ENCODE measurements around the gene TFAP2C.

TFAP2C gene

DNA sequence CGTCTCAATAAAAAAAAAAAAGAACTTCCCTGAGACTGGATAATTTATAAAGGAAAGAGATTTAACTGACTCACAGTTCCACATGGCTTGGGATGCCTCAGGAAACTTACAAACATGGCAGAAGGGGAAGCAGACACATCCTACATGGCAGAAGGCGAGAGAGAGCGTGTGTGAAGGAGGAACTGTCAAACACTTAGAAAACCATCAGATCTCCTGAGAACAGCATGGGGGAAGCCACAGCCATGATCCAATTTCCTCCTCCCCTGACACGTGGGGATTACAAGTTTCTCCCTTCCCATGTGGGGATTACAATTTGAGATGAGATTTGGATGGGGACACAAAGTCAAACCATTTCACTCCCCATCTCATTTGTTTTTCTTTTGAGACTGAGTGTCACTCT is 46.6 kb upstream of the TFAP2C start:
- H3K27ac ChIP-seq (replicated peaks), result no peak overlapping the region
- DNase-seq (ENCODE audit: low read depth in 1 of 2, low spot score in 1 of 2), result peak; percentile 15 to 30
- TF ChIP-seq SPI1 (IDR thresholded peaks at IDR 0.05; ENCODE audit: borderline replicate concordance, low read depth), result peak; percentile 20; the same call in 1 of the 2 replicates
- TF ChIP-seq, protein P1, sequence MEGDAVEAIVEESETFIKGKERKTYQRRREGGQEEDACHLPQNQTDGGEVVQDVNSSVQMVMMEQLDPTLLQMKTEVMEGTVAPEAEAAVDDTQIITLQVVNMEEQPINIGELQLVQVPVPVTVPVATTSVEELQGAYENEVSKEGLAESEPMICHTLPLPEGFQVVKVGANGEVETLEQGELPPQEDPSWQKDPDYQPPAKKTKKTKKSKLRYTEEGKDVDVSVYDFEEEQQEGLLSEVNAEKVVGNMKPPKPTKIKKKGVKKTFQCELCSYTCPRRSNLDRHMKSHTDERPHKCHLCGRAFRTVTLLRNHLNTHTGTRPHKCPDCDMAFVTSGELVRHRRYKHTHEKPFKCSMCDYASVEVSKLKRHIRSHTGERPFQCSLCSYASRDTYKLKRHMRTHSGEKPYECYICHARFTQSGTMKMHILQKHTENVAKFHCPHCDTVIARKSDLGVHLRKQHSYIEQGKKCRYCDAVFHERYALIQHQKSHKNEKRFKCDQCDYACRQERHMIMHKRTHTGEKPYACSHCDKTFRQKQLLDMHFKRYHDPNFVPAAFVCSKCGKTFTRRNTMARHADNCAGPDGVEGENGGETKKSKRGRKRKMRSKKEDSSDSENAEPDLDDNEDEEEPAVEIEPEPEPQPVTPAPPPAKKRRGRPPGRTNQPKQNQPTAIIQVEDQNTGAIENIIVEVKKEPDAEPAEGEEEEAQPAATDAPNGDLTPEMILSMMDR (IDR thresholded peaks at IDR 0.05; ENCODE audit: insufficient read depth, low read length), result no peak
- no peaks in the 10 kb centered on the region for H3K27me3 ChIP-seq (ENCODE audit: insufficient read depth, poor library complexity, severe bottlenecking)
- H3K4me3 ChIP-seq (replicated peaks; ENCODE audit: insufficient read depth, low read length), result no peak overlapping the region

DNA sequence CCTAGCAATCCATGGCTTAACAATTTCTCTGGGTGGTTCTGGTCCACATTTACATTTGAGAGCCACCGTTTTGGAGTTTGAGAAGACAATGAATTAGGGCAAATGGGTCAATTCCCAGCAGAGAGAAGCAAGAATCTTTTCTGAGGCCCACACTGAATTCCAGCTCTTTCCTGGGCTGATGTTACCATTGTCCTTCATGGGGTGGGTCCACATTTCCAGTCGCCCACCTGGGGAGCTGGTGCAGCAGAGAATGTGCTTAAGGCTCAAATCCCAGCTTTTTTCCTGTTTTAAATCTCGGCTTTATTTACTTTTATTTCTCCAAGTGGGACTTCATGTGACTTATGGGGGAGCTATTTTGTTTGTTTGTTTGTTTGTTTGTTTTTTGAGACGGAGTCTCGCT is 44.2 kb upstream of the TFAP2C start:
- Histone ChIP-seq H3K27me3 (ENCODE audit: insufficient read depth, poor library complexity, severe bottlenecking) (no peaks in the 10 kb centered on the region), H3K27ac (replicated peaks) (no peak overlapping the region), H3K4me3 (replicated peaks; ENCODE audit: insufficient read depth, low read length) (no peak overlapping the region)
- no peak for DNase-seq (ENCODE audit: low read depth in 1 of 2, low spot score in 1 of 2)
- no peak for TF ChIP-seq SPI1 (IDR thresholded peaks at IDR 0.05; ENCODE audit: borderline replicate concordance, low read depth)
- TF ChIP-seq POLR2AphosphoS5 (IDR thresholded peaks at IDR 0.05; ENCODE audit: low read depth), result no peak
- TF ChIP-seq, protein P2, sequence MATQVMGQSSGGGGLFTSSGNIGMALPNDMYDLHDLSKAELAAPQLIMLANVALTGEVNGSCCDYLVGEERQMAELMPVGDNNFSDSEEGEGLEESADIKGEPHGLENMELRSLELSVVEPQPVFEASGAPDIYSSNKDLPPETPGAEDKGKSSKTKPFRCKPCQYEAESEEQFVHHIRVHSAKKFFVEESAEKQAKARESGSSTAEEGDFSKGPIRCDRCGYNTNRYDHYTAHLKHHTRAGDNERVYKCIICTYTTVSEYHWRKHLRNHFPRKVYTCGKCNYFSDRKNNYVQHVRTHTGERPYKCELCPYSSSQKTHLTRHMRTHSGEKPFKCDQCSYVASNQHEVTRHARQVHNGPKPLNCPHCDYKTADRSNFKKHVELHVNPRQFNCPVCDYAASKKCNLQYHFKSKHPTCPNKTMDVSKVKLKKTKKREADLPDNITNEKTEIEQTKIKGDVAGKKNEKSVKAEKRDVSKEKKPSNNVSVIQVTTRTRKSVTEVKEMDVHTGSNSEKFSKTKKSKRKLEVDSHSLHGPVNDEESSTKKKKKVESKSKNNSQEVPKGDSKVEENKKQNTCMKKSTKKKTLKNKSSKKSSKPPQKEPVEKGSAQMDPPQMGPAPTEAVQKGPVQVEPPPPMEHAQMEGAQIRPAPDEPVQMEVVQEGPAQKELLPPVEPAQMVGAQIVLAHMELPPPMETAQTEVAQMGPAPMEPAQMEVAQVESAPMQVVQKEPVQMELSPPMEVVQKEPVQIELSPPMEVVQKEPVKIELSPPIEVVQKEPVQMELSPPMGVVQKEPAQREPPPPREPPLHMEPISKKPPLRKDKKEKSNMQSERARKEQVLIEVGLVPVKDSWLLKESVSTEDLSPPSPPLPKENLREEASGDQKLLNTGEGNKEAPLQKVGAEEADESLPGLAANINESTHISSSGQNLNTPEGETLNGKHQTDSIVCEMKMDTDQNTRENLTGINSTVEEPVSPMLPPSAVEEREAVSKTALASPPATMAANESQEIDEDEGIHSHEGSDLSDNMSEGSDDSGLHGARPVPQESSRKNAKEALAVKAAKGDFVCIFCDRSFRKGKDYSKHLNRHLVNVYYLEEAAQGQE (IDR thresholded peaks at IDR 0.05; ENCODE audit: insufficient replicate concordance, low read depth), result no peak
- TF ChIP-seq, protein P1 (IDR thresholded peaks at IDR 0.05; ENCODE audit: insufficient read depth, low read length), result no peak
- TF ChIP-seq GABPA (IDR thresholded peaks at IDR 0.05; ENCODE audit: low read depth), result no peak

DNA sequence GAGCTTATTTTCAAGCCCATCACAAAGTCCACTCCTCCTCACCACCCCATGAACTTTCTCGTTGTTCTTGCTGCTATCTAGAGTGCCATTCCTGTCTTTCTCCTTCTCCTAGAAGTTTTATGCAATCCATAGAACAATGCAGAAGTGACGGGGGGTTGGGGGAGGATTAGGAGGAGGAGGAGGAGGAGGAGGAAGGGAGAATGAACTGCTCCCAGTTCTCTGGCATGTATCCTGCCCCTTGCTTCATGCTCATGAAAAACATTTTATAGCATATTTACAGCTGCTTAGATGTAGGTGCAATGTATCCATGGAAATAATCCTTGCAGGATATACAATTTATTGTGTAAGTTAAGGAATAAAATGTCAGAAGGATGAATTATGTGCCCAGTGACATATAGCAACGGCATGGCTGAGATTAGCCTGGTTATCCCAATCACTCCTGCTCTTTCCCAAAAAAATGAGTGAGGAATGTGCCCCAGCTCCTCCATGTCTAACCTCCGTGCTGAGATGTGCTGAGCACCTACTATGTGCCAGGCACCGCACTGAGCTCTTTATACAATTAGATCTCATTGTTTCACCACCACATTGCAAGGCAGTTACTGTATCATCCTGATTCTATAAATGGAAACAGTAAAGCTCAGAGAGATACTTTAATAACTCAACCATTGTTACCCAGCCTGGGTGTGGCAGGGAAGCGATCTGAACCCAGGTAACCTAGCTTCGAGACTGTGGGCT is 41.6 kb upstream of the TFAP2C start:
- H3K27me3 ChIP-seq (ENCODE audit: insufficient read depth, poor library complexity, severe bottlenecking), result no peaks in the 10 kb centered on the region
- no peak for DNase-seq (ENCODE audit: low read depth in 1 of 2, low spot score in 1 of 2)
- H3K27ac ChIP-seq (replicated peaks), result no peak overlapping the region
- TF ChIP-seq SPI1 (IDR thresholded peaks at IDR 0.05; ENCODE audit: borderline replicate concordance, low read depth) (no peak), POLR2AphosphoS5 (IDR thresholded peaks at IDR 0.05; ENCODE audit: low read depth) (no peak), GABPA (IDR thresholded peaks at IDR 0.05; ENCODE audit: low read depth) (no peak)
- TF ChIP-seq, protein P2 (IDR thresholded peaks at IDR 0.05; ENCODE audit: insufficient replicate concordance, low read depth), result no peak
- TF ChIP-seq, protein P1 (IDR thresholded peaks at IDR 0.05; ENCODE audit: insufficient read depth, low read length), result no peak
- no peak overlapping the region for H3K4me3 ChIP-seq (replicated peaks; ENCODE audit: insufficient read depth, low read length)

DNA sequence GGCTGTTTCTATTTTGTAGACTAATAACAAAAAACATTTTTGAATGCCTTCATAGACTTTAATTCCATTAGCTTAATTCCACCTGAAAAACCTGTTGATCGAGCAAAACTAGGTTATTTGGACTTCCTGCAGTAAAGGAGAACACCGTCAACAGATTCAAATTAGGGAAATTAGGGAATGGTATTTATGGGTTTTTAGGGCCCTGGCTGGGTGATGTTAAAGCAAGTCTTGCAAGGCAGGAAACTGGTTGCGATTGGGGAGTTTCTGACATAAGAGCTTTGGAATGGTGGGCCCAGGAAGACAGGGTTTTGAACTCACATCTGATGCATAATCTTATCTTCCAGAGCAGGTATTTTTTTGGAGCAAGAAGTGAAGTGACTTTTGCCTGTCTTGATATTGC is 40.1 kb upstream of the TFAP2C start:
- Histone ChIP-seq H3K27ac (replicated peaks) (no peak overlapping the region), H3K4me3 (replicated peaks; ENCODE audit: insufficient read depth, low read length) (no peak overlapping the region), H3K27me3 (ENCODE audit: insufficient read depth, poor library complexity, severe bottlenecking) (no peaks in the 10 kb centered on the region)
- no peak for DNase-seq (ENCODE audit: low read depth in 1 of 2, low spot score in 1 of 2)
- TF ChIP-seq, protein P1 (IDR thresholded peaks at IDR 0.05; ENCODE audit: insufficient read depth, low read length), result no peak
- TF ChIP-seq, protein P2 (IDR thresholded peaks at IDR 0.05; ENCODE audit: insufficient replicate concordance, low read depth), result no peak
- TF ChIP-seq SPI1 (IDR thresholded peaks at IDR 0.05; ENCODE audit: borderline replicate concordance, low read depth) (no peak), GABPA (IDR thresholded peaks at IDR 0.05; ENCODE audit: low read depth) (no peak), POLR2AphosphoS5 (IDR thresholded peaks at IDR 0.05; ENCODE audit: low read depth) (no peak)
